Muscle of back (tissue), 11 donors: ENCODE data around the gene SMIM38. TPM values are rescaled to one million over a fixed set of nuclear protein-coding genes. Genes with fewer than 3 reads are reported as not detected.
A peak's percentile ranks its signal among the peaks of the same experiment; 100 is the strongest.

Source experiments
- DNase-seq, 3 donors: peaks; one replicate each; pipeline versions ENCODE4 v3.0.0 to v3.0.0-alpha.2; 2013
- polyA plus RNA-seq, 10 donors: library from polyadenylated mRNA; unstranded; fragments of 120-200 nt; gene quantifications; one replicate each; pipeline ENCODE4 v1.2.1, GENCODE V29; 2013; ENCODE audit not compliant: insufficient read length in 10 of 10

Gene SMIM38
- polyA plus RNA-seq, 10 donors = 0.13 to 1.3 (median 0.29) TPM

DNA sequence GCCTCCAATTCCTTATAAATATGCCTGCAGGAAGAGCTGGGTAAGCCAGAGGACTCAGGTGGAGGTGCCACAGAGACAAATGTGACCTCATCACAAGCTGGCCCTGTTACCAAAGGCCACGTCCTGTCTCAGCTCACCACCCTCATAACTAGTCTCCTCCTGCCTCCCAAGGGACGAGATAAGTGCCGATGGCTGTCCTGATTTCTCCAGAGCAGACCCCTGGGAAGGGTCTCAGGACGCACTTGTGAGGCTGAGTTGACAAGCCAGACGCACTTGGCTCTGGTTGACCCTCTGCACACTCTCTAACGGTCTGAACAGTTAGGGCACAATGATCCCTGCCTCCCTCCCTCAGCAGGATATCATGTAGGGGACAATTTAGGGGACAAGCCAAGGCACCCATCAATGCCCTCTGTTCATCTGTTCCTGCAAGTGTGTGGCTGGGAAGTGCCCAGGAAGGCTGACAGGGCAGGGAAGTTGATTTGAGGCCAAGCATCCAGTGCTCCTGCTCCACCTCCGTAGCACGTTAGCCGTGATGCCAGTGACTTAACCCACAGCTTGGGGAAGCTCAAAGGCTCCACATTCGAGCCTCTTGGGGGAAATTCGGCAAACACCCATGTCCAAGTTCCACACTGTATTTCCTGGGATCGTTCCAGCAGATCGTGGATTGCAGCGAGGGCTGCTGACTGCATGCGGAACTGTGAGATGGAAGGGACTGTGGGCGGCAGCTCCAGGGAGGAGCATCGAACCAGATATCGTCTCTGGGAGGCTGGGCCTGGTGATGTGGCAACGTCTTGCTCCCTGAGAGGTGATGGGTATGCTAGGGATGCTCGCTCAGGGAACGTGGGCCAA lies 2.8 kb downstream of the SMIM38 start:
- peak in 1 of 3 donors; percentile 36 for DNase-seq

DNA sequence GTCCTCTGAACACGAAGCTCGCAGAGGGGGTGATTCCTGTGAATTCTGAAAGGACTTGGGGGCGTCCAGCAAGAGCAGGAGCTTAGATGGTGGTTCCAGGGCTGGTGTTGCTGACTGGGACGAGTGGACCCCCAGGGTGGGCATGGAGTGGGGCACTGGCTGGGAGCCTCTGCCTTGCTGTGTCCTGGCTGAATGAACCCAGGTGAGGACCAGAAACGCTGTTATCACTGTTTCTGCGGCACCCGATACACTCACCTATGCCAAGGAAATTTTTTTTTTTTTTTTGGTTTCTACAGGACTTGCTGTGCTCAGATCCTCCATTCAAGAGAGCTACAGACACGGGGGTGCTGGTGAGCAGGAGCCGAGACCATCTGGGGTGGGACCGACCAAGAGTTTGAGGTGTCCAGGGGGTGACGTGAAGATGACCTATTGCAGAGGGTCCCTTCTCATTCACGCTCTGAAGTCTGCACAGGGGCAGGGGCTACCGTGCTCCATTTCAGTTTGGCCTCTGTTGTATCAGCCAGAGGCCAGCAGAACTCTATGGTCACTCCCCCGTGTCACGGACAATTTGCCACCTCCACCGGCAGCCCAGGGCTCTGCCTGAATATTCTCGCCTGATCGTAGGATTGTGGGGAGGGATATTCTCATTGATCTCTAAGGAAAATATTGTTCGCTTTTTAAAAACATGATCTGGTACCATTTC lies 3.6 kb downstream of the SMIM38 start:
- DNase-seq = no peak

DNA sequence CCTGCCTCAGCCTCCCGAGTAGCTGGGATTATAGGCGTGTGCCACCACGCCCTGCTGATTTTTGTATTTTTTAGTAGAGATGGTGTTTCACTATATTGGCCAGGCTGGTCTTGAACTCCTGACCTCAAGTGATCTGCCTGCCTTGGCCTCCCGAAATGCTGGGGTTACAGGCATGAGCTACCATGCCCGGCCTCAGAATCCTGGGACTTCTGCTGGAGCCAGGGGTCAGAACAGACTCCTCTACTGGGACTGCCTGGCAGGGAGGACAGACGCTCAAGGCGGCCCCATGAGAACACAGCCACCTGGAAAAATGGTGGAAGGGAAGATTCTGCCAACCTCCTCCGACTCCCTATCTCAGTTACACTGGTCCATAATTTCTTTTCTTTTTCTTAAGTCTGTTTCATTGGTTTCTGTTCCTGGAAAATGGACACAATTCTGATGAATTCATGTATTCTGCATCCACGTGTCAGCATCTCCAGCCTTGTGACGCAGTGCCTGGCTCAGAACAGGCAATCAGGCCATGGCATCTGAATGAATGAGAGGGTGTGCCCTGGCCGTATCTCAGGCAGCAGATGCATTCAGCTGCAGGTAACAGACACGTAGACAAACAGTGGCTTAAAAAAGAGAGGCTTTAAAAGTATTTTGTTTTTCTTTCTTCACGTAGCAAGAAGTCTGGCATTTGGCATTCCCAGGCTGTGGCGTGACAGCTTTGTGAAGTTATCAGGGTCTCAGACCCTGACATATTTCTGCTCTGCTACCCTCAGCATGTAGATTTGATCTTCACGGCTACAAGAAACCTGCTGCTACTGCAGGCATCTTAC lies 4.8 kb downstream of the SMIM38 start:
- no peak for DNase-seq

DNA sequence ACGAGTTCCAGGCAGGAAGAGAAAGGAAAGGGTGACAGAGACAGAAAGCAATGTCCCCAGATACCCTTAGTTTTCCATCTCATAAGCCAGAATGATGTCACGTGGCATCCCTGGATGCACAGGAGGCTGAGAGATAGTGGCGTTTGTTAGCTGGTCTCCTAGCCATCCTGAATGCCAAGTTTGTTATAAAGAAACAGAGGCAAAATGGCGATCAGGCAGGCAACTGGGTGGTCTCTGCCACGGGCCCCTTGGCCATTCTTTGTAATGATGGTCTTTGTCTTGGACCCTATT lies 5.3 kb downstream of the SMIM38 start:
- peak in 1 of 3 donors; percentile 37 for DNase-seq

DNA sequence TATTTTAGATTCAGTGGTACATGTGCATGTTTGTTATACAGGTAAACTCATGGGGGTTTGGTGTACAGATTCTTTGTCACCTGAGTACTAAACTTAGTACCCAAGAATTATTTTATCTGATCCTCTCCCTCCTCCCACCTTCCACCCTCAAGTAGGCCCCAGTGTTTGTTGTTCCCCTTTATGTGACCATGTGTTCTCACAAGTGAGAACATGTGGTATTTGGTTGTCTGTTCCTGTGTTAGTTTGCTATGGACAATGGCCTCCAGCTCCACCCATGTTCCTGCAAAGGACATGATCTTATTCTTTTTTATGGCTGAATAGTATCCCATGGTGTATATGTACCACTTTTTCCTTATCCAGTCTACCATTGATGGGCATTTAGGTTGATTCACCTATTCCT lies 6.8 kb downstream of the SMIM38 start:
- no peak for DNase-seq

DNA sequence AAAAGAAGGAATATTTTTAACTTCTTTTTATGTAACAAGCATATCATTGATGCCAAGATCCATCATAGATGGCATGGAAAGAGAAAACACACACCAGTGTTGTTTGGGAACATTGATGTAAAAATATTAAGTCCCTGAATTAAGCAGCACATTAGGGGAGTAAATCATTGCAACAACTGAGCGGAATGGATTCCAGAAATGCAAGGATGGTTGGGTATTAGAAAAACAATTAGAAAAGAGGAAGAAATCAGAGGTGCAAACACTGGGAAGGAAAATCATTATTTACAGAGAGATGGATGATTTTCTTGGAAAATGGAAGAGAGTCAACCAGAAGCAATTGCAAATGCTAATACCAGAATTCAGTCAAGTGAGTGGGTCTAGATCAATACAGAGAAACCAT lies 8.1 kb downstream of the SMIM38 start:
- no peak for DNase-seq

DNA sequence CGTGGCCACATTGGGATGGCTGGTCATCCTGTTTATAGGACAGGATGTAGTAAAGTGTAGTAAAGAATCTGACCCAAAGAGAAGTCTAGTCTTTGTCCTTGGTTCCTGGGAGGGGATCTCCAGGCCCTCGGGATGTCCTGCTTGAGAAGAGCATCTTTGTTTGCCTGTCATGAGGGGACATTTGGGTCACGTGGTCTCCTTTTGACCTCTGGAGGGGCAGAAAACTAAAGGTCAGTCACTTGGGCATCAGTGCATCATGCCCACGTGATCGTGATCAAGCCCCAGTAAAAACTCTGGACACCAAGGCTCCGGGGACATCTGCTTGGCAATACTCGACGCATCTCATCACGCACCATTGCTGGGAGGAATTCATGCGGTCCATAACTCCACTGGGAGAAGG lies 9.1 kb downstream of the SMIM38 start:
- DNase-seq = no peak

DNA sequence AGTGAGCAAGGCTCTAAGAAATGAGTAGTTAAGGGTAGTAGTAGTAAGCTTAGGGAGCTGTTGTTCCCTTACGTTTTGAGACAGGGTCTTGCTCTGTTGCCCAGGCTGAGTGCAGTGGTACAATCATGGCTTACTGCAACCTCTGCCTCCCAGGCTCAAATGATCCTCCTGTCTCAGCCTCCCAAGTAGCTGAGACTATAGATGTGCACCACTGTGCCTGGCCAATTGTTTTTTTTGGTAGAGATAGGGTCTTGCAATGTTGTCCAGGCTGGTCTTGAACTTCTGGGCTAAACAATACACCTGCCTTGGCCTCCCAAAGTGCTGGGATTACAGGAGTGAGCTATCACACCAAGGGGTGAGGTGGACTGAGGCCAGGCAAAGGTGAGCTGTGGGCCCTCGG lies 10.0 kb downstream of the SMIM38 start:
- no peak for DNase-seq

DNA sequence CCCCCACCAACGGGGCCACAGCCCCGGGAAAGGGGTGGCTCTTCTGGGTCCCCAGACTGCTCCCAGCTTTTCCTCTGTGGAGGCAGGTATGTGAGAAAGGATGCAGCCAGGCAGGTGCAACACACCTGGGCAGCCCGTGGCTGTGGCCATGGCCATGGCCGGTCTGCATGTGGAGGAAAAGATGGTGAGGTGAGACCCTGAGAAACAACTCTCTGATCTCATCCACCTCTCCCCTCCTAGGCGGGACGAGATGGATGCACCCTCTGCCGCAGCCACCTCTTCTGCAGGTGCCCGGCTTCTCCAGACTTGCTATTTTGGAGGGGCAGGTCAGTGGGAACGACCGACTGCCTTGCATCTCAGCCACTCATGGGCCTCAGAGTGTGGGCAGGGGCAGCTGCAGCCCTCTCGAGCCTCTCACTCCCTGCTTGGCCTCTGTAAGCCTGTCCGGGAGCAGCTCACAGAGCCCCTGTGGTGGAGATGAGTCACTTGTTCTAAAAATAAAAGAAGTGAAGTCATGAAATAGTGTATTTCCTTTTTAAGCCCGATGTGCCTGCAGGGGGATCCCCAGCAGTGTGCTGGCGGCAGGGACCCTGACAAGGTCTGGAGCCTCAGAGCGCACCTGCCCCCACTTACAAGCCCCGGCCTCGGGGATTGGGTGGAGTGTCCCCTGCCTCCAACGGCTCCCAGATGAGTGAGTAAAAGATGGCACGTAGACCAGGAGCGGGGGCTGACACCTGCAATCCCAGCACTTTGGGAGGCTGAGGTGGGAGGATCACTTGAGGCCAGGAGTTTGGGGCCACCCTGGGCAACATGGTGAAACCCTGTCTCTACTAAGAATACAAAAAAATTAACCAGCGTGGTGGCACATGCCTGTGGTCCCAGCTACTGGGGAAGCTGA lies 10.7 kb downstream of the SMIM38 start:
- DNase-seq = peak; percentile 63 to 81 (median 68)

DNA sequence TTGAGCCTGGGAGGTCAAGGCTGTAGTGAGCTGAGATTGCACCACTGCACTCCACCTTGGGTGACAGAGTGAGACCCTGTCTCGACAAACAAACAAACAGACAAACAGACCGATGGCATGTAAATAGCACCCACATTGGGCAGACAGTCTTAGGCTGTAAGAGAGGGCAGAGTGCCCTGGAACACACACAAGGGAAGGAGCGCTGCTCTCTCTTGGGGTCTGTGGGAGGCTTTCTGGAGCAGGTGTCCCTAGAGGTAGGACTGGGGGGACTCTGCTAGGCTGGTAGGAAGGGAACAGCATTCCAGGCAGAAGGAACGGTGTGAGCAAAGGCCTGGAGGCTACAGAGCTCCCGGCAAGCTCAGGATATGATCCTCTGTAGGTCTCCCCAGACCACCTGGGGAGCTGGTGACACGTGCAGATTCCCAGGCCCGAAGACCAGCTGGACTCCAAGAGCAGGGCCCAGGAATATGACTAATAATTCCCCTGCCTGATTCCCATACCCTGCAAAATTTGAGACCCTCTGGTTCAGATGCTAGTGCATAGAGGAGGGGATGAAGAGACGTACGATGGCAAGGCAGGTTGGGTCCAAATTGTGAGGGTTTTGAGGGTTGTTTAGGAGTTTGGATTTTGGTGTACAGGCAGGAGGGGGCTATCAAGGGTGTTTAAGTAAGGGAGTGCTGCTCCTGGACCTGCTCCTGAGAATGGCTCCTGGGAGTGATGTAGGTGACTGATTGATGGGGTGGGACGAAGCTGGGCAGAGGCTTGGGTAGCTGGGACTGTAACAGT lies 11.6 kb downstream of the SMIM38 start:
- no peak for DNase-seq

DNA sequence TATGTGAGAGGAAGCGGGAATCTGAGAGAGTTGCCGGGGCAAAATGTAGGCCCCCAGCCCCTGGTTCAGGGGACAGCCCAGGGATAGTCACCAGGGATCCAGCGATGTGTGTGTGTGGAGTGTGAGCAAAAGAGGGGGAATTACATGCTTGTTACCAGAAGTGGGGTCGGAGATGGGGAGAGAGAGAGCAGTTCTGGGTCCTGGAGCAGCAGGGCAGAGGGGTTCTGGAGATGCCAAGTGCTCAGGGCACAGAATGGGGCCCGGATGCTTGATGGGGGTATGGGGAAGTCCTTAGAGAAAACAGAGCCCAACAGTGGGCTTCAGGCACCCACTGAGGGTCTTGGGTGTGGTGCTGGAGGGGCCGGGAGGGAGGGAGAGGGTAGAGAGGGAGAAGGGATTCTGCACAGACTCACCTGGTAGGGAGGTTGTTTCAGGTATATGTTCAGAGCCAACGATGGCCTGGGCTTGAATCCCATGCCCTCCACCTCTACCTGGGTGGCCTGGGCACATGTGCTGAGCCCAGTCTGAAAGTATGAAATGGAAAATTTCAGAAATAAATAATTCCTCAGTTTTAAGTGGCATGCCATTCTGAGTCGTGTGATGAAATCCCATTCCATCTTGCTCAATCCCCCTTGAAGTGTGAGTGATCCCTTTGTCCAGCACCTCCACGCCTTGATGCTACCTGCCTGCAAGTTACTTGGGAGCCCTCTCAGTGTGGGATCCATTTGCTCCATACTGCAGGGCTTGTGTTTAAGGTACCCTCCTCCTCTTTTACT lies 12.4 kb downstream of the SMIM38 start:
- DNase-seq = no peak

DNA sequence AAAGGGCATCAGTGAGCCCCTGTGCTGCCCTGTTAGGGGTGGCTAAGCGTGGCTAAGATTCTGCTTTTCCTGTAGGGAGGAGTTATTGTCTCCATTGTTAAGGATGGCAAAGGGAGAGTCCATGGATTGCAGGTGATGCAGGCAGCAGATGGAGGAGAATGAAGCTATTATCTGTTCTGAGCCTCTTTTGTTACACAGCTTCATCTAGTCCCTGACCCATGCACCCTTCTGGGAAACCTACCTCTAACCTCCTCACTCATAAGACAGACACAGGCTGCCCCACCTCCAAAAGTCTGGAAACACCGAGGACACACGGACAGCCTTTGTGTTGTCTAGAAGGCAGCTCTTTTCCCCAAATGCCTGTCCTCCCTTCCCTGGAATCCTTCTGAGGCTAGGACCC lies 13.7 kb downstream of the SMIM38 start:
- no peak for DNase-seq

DNA sequence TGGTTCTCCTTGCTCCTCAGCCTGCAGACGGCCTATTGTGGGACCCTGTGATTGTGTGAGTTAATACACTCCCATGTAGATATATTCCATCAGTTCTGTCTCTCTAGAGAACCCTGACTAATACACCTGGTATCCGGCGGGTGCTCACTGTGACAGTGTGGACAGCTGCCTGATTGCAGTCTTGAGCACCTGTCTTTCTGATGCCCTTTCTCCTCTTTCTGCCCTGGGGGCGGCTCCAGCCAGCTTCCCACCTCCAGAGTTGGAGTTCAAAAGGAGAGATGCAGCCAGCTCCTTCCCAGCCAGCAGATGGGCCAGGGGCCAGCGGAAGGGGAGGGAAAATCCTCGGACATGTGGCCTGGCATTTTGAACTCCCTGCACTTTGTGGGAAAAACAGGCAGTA lies 15.0 kb downstream of the SMIM38 start:
- no peak for DNase-seq

DNA sequence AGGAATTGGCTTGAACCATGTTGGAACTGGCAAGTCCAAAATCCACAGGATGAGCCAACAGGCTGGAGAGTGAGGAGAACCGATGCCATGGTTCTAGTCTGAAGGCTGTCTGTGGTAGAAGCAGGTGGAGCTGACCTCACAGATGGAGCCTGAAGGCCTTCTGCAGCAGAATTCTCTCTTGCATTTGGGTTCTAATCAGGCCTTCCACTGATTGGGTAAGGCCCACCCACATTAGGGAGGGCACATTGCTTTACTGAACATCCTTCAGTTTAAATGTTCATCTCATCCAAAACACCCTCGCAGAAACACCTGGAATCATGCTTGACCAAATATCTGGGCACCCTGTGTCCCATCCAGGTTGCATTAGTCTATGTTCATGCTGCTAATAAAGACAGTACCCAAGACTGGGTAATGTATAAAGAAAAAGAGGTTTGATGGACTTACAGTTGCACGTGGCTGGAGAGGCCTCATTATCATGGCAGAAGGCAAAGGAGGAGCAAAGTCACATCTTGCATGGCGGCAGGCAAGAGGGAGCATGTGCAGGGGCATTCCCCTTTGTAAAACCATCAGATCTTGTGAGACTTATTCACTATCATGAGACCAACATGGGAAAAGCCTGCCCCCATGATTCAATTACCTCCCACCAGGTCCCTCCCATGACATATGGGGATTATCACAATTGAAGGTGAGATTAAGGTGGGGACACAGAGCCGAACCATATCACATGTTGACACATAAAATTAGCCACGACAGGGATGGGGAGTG lies 15.9 kb downstream of the SMIM38 start:
- DNase-seq = no peak

DNA sequence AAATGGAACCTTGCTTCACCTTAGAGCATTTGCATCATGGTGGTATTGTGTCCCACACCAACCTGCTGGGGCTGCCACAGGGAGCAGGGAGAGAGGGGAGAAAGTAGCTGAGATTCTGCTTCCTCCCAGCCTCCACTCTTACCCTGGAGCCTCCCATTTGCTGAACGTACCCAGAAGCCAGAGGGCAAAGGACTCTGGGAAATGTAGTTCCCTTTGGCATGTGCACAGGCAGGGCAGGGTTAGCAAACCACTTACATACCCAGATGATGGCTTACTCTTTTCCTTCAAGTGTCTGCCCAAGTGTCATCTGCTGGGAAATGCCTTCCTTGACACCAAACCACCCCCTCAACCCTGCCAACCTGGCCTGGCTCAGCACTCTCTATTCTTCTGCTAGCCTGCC lies 16.9 kb downstream of the SMIM38 start:
- DNase-seq = no peak

DNA sequence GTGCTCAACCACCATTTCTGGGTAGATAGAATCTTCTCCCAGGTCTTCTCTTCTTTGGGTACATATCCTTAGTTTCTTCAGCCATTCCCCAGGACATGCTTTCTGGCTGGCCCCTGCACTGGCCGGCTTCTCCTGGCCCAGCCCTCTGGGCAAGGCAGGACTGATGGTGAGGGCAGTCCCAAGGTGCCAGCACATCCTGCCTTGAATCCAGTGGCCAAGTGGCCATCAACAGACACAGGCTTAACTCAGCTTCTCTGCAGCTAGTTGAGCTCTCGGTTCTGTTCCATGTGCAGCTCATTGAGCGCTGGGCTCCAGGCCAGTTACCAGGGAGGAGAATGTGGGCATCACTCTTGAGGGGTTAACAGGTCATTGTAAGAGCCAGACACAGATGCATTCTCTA lies 17.6 kb downstream of the SMIM38 start:
- DNase-seq = no peak

DNA sequence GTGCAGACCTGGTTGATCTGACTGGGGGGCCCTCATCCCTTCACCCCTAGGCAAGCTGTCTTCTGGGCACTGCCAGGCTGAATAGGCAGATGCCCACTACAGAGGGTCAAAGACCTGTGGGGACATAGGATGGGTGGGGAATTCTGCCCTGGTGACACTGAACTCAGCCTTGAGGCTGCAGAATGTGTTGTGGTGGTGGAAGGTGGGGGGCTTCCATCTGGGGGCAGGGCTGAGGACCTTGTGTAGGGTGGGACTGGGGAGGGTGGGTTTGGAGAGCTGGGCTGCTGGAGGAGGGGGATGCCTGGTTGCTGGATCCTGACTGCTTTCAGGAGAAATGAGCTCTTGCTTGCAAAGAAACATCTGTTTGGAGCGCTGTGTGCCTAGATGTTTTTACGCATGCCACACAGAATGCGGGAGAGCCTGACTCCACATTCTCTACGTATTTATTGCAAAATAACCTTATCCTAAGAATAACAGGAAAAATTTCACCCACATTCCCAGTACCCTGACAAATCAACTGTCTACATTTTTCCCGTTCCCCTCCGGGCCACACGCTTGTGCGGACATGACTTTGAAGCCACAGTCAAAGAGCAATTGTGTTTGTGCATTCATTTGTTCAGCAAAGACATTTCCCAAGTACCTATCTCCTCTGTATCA lies 18.3 kb downstream of the SMIM38 start:
- DNase-seq = no peak

DNA sequence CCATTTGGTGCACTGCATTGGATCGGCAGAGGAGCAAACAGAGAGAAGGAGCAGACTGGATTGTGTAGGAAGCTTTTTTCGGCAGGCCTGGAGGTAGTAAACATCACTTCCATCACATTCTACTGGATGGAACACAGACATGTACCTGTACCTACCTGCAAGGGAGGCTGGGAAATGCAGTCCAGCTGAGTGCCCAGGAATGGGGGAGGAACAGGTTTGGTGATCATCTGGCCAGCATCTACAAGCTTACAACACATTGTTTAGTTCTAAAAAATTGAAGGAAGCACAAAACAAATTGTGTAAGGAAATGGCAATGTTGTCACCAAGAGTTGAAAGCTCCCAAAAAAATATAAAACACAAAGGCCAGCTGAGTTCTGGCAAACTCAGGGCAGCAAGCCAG lies 19.1 kb downstream of the SMIM38 start:
- no peak for DNase-seq
